ENCODE data around the gene CTNNA1. TPM values are rescaled to one million over a fixed set of nuclear protein-coding genes. Genes with fewer than 3 reads are reported as not detected.

CTNNA1 gene
- polyA plus RNA-seq, 3 donors, result 56.6 to 84.5 (median 66.2) TPM

DNA sequence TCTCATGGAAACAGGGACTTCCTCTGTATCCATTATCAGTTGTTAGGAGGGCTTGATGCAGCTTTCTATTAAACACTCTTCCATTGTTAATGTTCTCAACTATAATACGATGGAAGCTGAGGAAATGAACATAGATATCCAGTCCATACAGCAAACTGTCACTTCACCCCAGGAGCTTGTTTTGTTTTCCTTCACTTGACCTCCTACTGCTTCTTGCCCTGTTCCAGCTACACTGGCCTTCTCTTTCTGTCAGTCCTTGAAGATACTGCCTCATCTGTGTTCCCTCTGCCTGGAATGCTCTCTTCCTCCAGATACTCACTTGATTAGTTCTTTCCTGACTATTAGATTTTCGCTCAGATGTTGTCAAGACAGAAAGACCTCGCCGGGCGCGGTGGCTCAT lies 17.1 kb downstream of the CTNNA1 start:
- Mint-ChIP-seq H3K27me3 (ENCODE audit: low read depth in 3 of 3) (peaks cover 0 to 2% (median 0%) of the 10 kb centered on the region in 3 donors), H3K27ac (no peak overlapping the region), H3K36me3 (peaks cover 3 to 13% of the 10 kb centered on the region in 2 donors), H3K4me1 (peaks cover 7% of the 10 kb centered on the region), H3K9me3 (no peaks in the 10 kb centered on the region), H3K4me3 (no peak overlapping the region)
- intact Hi-C loops (cut with micrococcal nuclease), result no loop called here
- Histone ChIP-seq H3K9ac (ENCODE audit: insufficient read depth, low read length, poor library complexity, severe bottlenecking) (no peak overlapping the region), H3K36me3 (replicated peaks in 1 of 2; ENCODE audit: control insufficient read depth in 1 of 2, insufficient read depth in 2 of 2, low read length in 2 of 2) (peaks cover 0 to 5% of the 10 kb centered on the region in 2 donors), H3K4me2 (replicated peaks; ENCODE audit: extremely low read depth, low read length, poor library complexity, severe bottlenecking) (no peak overlapping the region), H4K20me1 (ENCODE audit: insufficient read depth, low read length) (peaks cover 100% of the 10 kb centered on the region), H3K4me1 (ENCODE audit: control insufficient read depth in 1 of 2, insufficient read depth in 2 of 2, low read length in 2 of 2) (no peaks in the 10 kb centered on the region), H3K9me3 (replicated peaks in 1 of 2; ENCODE audit: control insufficient read depth in 1 of 2, insufficient read depth in 1 of 2, low read length in 2 of 2) (no peaks in the 10 kb centered on the region), H2AFZ (ENCODE audit: insufficient read depth, low read depth, low read length, poor library complexity, severe bottlenecking) (no peak overlapping the region), H3K27ac (ENCODE audit: low read depth in 1 of 2, low read length in 2 of 2) (no peak overlapping the region), H3K27me3 (ENCODE audit: control insufficient read depth in 2 of 2, insufficient read depth in 2 of 2, low read length in 2 of 2) (no peaks in the 10 kb centered on the region), H3K79me2 (ENCODE audit: insufficient read depth, low read length) (peaks cover 87% of the 10 kb centered on the region), H3K4me3 (replicated peaks in 1 of 3; ENCODE audit: low read depth in 2 of 3, low read length in 3 of 3) (no peak overlapping the region)
- DNase-seq, result no peak
- 100% methylated on average over 1 of the region's 6 CpGs for WGBS (ENCODE audit: insufficient coverage)
- TF ChIP-seq, protein P1, sequence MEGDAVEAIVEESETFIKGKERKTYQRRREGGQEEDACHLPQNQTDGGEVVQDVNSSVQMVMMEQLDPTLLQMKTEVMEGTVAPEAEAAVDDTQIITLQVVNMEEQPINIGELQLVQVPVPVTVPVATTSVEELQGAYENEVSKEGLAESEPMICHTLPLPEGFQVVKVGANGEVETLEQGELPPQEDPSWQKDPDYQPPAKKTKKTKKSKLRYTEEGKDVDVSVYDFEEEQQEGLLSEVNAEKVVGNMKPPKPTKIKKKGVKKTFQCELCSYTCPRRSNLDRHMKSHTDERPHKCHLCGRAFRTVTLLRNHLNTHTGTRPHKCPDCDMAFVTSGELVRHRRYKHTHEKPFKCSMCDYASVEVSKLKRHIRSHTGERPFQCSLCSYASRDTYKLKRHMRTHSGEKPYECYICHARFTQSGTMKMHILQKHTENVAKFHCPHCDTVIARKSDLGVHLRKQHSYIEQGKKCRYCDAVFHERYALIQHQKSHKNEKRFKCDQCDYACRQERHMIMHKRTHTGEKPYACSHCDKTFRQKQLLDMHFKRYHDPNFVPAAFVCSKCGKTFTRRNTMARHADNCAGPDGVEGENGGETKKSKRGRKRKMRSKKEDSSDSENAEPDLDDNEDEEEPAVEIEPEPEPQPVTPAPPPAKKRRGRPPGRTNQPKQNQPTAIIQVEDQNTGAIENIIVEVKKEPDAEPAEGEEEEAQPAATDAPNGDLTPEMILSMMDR (IDR thresholded peaks at IDR 0.05), result no peak

DNA sequence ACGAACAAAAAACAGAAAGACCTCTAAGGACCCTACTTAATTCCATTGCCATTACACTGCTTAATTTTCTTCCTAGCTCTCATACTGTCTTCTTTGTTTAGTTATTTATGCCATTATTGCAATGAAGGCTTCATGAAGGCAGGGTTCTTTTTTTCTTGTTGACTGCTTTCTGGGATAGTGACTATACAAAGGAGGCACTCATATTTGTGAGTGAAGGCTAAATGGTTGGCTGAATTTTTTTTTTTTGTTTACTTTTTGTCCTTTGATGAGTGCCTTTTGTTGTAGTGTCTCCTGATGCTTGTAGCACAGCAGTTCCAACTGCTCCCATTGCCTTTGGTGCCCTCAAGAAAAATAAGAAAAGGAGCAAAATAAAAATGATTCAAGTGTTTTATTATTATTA lies 17.8 kb downstream of the CTNNA1 start:
- H3K27ac Mint-ChIP-seq, result no peak overlapping the region
- no peak overlapping the region for H3K4me3 ChIP-seq (replicated peaks in 1 of 3; ENCODE audit: low read depth in 2 of 3, low read length in 3 of 3)
- peaks cover 0 to 2% (median 0%) of the 10 kb centered on the region in 3 donors for H3K27me3 Mint-ChIP-seq (ENCODE audit: low read depth in 3 of 3)

More for the DNA sequence above, 17.8 kb downstream of the CTNNA1 start:
- Mint-ChIP-seq H3K4me1 (peaks cover 5% of the 10 kb centered on the region), H3K9me3 (peaks cover 0 to 1% (median 0%) of the 10 kb centered on the region in 7 donors), H3K4me3 (no peak overlapping the region), H3K36me3 (peaks cover 3 to 14% of the 10 kb centered on the region in 2 donors)
- H4K20me1 ChIP-seq (ENCODE audit: insufficient read depth, low read length), result peaks cover 97% of the 10 kb centered on the region
- no CpG with 5 or more reads among the region's 1 CpG for WGBS (ENCODE audit: insufficient coverage)
- H3K4me1 ChIP-seq (ENCODE audit: control insufficient read depth in 1 of 2, insufficient read depth in 2 of 2, low read length in 2 of 2), result no peaks in the 10 kb centered on the region
- intact Hi-C loops (cut with micrococcal nuclease), result no loop called here
- TF ChIP-seq, protein P1 (IDR thresholded peaks at IDR 0.05), result no peak
- DNase-seq, result no peak
- H3K36me3 ChIP-seq (replicated peaks in 1 of 2; ENCODE audit: control insufficient read depth in 1 of 2, insufficient read depth in 2 of 2, low read length in 2 of 2), result peaks cover 0 to 5% of the 10 kb centered on the region in 2 donors
- no peaks in the 10 kb centered on the region for H3K9me3 ChIP-seq (replicated peaks in 1 of 2; ENCODE audit: control insufficient read depth in 1 of 2, insufficient read depth in 1 of 2, low read length in 2 of 2)
- H2AFZ ChIP-seq (ENCODE audit: insufficient read depth, low read depth, low read length, poor library complexity, severe bottlenecking), result no peak overlapping the region
- H3K27me3 ChIP-seq (ENCODE audit: control insufficient read depth in 2 of 2, insufficient read depth in 2 of 2, low read length in 2 of 2), result no peaks in the 10 kb centered on the region
- no peak overlapping the region for H3K27ac ChIP-seq (ENCODE audit: low read depth in 1 of 2, low read length in 2 of 2)
- peaks cover 85% of the 10 kb centered on the region for H3K79me2 ChIP-seq (ENCODE audit: insufficient read depth, low read length)
- H3K9ac ChIP-seq (ENCODE audit: insufficient read depth, low read length, poor library complexity, severe bottlenecking), result no peak overlapping the region
- no peak overlapping the region for H3K4me2 ChIP-seq (replicated peaks; ENCODE audit: extremely low read depth, low read length, poor library complexity, severe bottlenecking)

Data from CD14-positive monocyte (primary cell).